SK-N-SH (cell line): ENCODE data around the gene HIVEP2.

Source experiments
- ELF1 ChIP-seq: IDR thresholded peaks from 2 replicates; pipeline ENCODE4 v1.4.0; 2012
- EP300 ChIP-seq, 2 experiments: IDR thresholded peaks; 2 replicates each; pipeline versions ENCODE4 v1.4.0 to v1.6.1; 2012; ENCODE audit warnings: borderline replicate concordance in 1 of 2, low read depth in 1 of 2, low read length in 1 of 2
- EZH2phosphoT487 ChIP-seq: fragments of 200-600 bp; sonication (generic); IDR thresholded peaks from 2 replicates; pipeline ENCODE4 v1.6.1; 2017; ENCODE audit warnings: low read depth, mixed run types, mild to moderate bottlenecking, antibody characterized with exemption, moderate library complexity, borderline replicate concordance
- GABPA ChIP-seq: IDR thresholded peaks from 2 replicates; pipeline ENCODE4 v1.4.0; 2012; ENCODE audit warnings: low read depth, mild to moderate bottlenecking
- JUND ChIP-seq: IDR thresholded peaks from 2 replicates; pipeline ENCODE4 v1.4.0; 2012
- POLR2AphosphoS5 ChIP-seq: IDR thresholded peaks from 2 replicates; pipeline ENCODE4 v1.6.1; 2012; ENCODE audit warnings: low read depth, low read length
- RAD21 ChIP-seq: IDR thresholded peaks from 2 replicates; pipeline ENCODE4 v1.6.1; 2012; ENCODE audit warnings: mild to moderate bottlenecking, low read length
- RFX5 ChIP-seq: IDR thresholded peaks from 2 replicates; pipeline ENCODE4 v1.6.1; 2012; ENCODE audit warnings: mild to moderate bottlenecking, improper control_type of control experiment, low read length
- YY1 ChIP-seq: IDR thresholded peaks from 2 replicates; pipeline ENCODE4 v1.4.0; 2012; ENCODE audit warnings: low read depth, mild to moderate bottlenecking
- TF ChIP-seq, protein P1 (sequence below): fragments of 200-600 bp; sonication (generic); IDR thresholded peaks from 2 replicates; pipeline ENCODE4 v1.6.1; 2017; ENCODE audit warnings: antibody characterized with exemption, mild to moderate bottlenecking, moderate library complexity
- TF ChIP-seq, protein P2 (sequence below): fragments of 150-350 bp; IDR thresholded peaks from 2 replicates; pipeline ENCODE4 v1.6.1; 2017; ENCODE audit warnings: antibody characterized with exemption, low read length, low read depth, borderline replicate concordance
- TF ChIP-seq, protein P3 (sequence below): IDR thresholded peaks from 2 replicates; pipeline ENCODE4; 2012
- TF ChIP-seq, protein P4 (sequence below): IDR thresholded peaks from 2 replicates; pipeline ENCODE4 v1.4.0; 2012; ENCODE audit warnings: low read depth
- TF ChIP-seq, protein P5 (sequence below): IDR thresholded peaks from 2 replicates; pipeline ENCODE4 v1.6.1; 2012; ENCODE audit warnings: mild to moderate bottlenecking, low read depth, low read length, moderate library complexity

DNA sequence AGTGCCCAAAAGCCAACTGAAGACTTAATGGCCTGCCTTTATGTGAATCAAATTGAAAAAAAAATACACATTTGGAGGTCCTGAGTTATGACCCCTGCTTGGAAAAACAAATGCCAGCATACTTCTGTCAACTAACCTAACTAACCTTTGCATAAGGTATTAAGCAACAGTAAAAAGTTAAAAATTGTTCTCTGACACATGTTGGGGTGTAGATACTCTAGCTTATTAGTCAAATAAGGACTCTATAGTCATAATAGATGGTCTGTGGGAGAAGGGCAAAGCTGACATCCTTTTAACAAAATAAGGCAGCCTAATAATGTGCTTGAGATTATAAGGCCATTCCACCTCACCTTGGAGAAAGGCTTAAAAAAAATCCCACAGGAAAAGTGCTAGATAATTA is 140.5 kb downstream of the HIVEP2 start:
- no peak for TF ChIP-seq RAD21
- TF ChIP-seq, protein P1, sequence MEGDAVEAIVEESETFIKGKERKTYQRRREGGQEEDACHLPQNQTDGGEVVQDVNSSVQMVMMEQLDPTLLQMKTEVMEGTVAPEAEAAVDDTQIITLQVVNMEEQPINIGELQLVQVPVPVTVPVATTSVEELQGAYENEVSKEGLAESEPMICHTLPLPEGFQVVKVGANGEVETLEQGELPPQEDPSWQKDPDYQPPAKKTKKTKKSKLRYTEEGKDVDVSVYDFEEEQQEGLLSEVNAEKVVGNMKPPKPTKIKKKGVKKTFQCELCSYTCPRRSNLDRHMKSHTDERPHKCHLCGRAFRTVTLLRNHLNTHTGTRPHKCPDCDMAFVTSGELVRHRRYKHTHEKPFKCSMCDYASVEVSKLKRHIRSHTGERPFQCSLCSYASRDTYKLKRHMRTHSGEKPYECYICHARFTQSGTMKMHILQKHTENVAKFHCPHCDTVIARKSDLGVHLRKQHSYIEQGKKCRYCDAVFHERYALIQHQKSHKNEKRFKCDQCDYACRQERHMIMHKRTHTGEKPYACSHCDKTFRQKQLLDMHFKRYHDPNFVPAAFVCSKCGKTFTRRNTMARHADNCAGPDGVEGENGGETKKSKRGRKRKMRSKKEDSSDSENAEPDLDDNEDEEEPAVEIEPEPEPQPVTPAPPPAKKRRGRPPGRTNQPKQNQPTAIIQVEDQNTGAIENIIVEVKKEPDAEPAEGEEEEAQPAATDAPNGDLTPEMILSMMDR, result no peak
- TF ChIP-seq, protein P2, sequence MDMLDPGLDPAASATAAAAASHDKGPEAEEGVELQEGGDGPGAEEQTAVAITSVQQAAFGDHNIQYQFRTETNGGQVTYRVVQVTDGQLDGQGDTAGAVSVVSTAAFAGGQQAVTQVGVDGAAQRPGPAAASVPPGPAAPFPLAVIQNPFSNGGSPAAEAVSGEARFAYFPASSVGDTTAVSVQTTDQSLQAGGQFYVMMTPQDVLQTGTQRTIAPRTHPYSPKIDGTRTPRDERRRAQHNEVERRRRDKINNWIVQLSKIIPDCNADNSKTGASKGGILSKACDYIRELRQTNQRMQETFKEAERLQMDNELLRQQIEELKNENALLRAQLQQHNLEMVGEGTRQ, result no peak
- no peak for TF ChIP-seq RFX5
- TF ChIP-seq YY1, result no peak
- TF ChIP-seq, protein P3, sequence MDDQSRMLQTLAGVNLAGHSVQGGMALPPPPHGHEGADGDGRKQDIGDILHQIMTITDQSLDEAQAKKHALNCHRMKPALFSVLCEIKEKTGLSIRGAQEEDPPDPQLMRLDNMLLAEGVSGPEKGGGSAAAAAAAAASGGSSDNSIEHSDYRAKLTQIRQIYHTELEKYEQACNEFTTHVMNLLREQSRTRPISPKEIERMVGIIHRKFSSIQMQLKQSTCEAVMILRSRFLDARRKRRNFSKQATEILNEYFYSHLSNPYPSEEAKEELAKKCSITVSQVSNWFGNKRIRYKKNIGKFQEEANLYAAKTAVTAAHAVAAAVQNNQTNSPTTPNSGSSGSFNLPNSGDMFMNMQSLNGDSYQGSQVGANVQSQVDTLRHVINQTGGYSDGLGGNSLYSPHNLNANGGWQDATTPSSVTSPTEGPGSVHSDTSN, result no peak
- TF ChIP-seq, protein P4, sequence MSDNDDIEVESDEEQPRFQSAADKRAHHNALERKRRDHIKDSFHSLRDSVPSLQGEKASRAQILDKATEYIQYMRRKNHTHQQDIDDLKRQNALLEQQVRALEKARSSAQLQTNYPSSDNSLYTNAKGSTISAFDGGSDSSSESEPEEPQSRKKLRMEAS, result no peak
- TF ChIP-seq POLR2AphosphoS5, result no peak
- no peak for TF ChIP-seq ELF1
- TF ChIP-seq EZH2phosphoT487, result no peak
- TF ChIP-seq EP300 (IDR thresholded peaks at IDR 0.05; ENCODE audit: borderline replicate concordance in 1 of 2, low read depth in 1 of 2, low read length in 1 of 2), result no peak
- TF ChIP-seq GABPA, result no peak
- TF ChIP-seq, protein P5, sequence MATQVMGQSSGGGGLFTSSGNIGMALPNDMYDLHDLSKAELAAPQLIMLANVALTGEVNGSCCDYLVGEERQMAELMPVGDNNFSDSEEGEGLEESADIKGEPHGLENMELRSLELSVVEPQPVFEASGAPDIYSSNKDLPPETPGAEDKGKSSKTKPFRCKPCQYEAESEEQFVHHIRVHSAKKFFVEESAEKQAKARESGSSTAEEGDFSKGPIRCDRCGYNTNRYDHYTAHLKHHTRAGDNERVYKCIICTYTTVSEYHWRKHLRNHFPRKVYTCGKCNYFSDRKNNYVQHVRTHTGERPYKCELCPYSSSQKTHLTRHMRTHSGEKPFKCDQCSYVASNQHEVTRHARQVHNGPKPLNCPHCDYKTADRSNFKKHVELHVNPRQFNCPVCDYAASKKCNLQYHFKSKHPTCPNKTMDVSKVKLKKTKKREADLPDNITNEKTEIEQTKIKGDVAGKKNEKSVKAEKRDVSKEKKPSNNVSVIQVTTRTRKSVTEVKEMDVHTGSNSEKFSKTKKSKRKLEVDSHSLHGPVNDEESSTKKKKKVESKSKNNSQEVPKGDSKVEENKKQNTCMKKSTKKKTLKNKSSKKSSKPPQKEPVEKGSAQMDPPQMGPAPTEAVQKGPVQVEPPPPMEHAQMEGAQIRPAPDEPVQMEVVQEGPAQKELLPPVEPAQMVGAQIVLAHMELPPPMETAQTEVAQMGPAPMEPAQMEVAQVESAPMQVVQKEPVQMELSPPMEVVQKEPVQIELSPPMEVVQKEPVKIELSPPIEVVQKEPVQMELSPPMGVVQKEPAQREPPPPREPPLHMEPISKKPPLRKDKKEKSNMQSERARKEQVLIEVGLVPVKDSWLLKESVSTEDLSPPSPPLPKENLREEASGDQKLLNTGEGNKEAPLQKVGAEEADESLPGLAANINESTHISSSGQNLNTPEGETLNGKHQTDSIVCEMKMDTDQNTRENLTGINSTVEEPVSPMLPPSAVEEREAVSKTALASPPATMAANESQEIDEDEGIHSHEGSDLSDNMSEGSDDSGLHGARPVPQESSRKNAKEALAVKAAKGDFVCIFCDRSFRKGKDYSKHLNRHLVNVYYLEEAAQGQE, result no peak
- no peak for TF ChIP-seq JUND
